AG04450 (cell line): ENCODE results near the gene HID1. TPM values are rescaled to one million over a fixed set of nuclear protein-coding genes. Genes with fewer than 3 reads are reported as not detected.
"Not testable (repeated sequence)": the region's sequence is repeated elsewhere in the genome, so short reads cannot be mapped to it uniquely, and the experiment has no call there.

Source experiments
- CTCF ChIA-PET: fragments of 300-600, 350-600 bp; formaldehyde crosslinking; extraction: SDS; loops from one replicate; lab custom pipeline; 2022; ENCODE audit warnings: antibody characterized with exemption, inconsistent platforms; lab: Charles Lee
- POLR2A ChIA-PET: fragments of 350-600 bp; formaldehyde crosslinking; extraction: SDS; loops from one replicate; lab custom pipeline; 2021; ENCODE audit warnings: antibody characterized with exemption, inconsistent platforms; lab: Yijun Ruan, JAX
- DNase-seq: peaks from one replicate; pipeline ENCODE4 v3.0.0-alpha.2; 2011; ENCODE audit warnings: low read depth, low spot score
- H3K27ac ChIP-seq: one replicate; pipeline ENCODE4 v1.5.1; 2012; ENCODE audit warnings: low read depth, low read length, control low read depth
- H3K27me3 ChIP-seq: one replicate; pipeline ENCODE4 v1.6.0; 2012; ENCODE audit warnings: low read length; ENCODE audit not compliant: control insufficient read depth, insufficient read depth
- H3K4me3 ChIP-seq: 2 replicates; pipeline ENCODE4 v1.5.1; 2011; ENCODE audit warnings: mild to moderate bottlenecking, low read depth, low read length, control low read depth
- H3K9me3 ChIP-seq: 2 replicates; pipeline ENCODE4 v1.5.1; 2012; ENCODE audit warnings: low read length; ENCODE audit not compliant: control insufficient read depth, insufficient read depth
- polyA plus RNA-seq: library from polyadenylated mRNA; depleted of rRNA; stranded (reverse); fragments of >200 nt; gene quantifications from 2 replicates; pipeline ENCODE4 v1.2.3, GENCODE V29; 2011
- TF ChIP-seq, protein P1 (sequence below): IDR thresholded peaks from 2 replicates; pipeline ENCODE4 v1.5.1; 2011; ENCODE audit warnings: low read depth, low read length, control low read depth, inconsistent platforms

Gene HID1
- polyA plus RNA-seq, 1 experiment, result 1.8 TPM

DNA sequence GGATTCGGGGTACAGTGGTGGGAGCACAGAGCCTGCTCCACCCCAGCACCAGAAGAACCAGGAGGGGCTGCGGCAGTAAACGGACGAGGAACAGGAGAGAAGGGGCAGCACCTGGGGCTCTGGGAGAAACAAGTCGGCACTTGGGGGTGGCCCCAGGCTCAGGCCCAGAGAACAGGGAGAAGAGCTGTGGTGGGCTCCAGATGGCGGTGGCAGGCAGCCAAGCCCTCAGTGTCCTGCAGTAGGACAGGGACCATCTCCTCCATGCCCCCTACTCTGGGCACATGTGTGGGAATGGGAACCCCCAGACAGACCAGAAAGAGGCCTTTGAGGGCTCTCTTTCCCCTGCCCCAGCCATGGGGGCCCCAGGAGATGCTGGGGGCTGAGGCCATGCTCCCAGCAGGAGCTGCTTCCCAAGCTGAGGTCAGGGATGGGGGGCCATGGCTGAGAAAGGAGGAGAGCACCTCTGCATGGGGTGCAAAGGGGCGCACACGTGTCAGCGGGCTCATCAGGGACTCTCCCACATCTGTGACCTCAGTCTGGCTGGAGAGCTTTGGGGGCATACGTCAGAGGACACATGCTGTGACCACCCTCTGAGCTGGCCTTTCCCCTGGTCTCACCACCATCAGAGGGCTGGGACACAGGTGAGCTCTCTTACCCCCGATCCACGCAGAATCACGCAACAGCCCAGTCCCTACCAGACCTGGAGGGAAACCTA is 56.3 kb downstream of the HID1 start:
- Histone ChIP-seq H3K27me3 (peaks cover 33% of the 10 kb centered on the region), H3K9me3 (no peaks in the 10 kb centered on the region; the same call in 1 of the 2 replicates), H3K27ac (no peak overlapping the region), H3K4me3 (no peak overlapping the region)
- CTCF ChIA-PET, result interaction anchor here (2.4 kb wide), 1 partner anchor 45 kb away, joined by 6 read pairs; no protein-coding TSS in a partner anchor
- no peak for DNase-seq
- TF ChIP-seq, protein P1, sequence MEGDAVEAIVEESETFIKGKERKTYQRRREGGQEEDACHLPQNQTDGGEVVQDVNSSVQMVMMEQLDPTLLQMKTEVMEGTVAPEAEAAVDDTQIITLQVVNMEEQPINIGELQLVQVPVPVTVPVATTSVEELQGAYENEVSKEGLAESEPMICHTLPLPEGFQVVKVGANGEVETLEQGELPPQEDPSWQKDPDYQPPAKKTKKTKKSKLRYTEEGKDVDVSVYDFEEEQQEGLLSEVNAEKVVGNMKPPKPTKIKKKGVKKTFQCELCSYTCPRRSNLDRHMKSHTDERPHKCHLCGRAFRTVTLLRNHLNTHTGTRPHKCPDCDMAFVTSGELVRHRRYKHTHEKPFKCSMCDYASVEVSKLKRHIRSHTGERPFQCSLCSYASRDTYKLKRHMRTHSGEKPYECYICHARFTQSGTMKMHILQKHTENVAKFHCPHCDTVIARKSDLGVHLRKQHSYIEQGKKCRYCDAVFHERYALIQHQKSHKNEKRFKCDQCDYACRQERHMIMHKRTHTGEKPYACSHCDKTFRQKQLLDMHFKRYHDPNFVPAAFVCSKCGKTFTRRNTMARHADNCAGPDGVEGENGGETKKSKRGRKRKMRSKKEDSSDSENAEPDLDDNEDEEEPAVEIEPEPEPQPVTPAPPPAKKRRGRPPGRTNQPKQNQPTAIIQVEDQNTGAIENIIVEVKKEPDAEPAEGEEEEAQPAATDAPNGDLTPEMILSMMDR, result no peak
- POLR2A ChIA-PET, result no interaction called here

DNA sequence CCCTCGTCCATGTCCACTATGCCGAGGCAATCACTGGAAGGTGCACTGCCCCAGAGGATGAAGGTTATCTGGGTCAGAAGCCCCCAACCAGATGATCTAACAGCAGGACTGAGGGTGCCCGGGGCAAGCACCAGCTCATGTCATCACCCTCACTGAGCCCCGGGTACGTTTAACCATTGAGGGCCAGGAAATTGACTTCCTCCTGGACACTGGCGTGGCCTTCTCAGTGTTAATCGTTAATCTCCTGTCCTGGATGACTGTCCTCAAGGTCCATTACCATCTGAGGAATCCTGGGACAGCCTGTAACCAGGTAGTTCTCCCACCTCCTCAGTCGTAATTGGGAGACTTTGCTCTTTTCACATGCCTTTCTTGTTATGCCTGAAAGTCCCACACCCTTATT is 61.1 kb downstream of the HID1 start:
- H3K27me3 ChIP-seq, CTCF ChIA-PET, H3K9me3 ChIP-seq, DNase-seq, H3K27ac ChIP-seq, H3K4me3 ChIP-seq, POLR2A ChIA-PET: not testable (repeated sequence)

DNA sequence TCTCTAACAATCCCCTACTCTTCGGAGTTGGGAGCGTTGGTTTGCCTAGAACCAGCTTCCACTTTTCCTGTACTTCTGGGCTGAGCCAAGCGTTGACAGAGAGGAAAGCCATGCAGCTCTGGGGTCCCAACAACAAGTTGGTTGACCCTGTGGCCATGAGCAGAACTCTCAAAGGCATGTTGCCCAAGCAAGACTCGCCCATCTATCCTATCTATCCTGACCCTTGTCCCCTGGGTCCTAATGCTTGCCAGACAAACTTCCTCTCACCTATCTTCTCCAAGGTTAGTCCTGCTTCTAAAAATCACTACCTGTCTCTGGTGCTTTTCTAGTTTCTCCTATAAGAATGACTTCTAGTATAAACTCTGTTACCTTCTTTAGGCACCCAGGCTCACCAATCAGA is 63.5 kb downstream of the HID1 start:
- H3K27me3 ChIP-seq, H3K27ac ChIP-seq, DNase-seq, CTCF ChIA-PET, H3K4me3 ChIP-seq, POLR2A ChIA-PET, H3K9me3 ChIP-seq: not testable (repeated sequence)

DNA sequence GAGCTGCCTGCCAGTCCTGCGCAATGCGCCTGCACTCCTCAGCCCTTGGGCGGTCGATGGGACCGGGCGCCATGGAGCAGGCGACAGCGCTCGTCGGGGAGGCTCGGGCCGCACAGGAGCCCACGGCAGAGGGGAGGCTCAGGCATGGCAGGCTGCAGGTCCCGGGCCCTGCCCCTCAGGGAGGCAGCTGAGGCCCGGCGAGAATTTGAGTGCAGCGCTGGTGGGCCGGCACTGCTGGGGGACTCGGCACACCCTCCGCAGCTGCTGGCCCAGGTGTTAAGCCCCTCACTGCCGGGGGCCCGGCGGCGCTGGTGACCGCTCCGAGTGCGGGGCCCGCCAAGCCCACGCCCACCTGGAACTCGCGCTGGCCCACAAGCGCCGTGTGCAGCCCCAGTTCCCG is 65.5 kb downstream of the HID1 start:
- Histone ChIP-seq H3K27me3 (peaks cover 16% of the 10 kb centered on the region), H3K27ac (no peak overlapping the region), H3K9me3 (no peaks in the 10 kb centered on the region), H3K4me3 (no peak overlapping the region)
- POLR2A ChIA-PET, result no interaction called here
- CTCF ChIA-PET, result no interaction called here
- TF ChIP-seq, protein P1, result no peak
- no peak for DNase-seq

DNA sequence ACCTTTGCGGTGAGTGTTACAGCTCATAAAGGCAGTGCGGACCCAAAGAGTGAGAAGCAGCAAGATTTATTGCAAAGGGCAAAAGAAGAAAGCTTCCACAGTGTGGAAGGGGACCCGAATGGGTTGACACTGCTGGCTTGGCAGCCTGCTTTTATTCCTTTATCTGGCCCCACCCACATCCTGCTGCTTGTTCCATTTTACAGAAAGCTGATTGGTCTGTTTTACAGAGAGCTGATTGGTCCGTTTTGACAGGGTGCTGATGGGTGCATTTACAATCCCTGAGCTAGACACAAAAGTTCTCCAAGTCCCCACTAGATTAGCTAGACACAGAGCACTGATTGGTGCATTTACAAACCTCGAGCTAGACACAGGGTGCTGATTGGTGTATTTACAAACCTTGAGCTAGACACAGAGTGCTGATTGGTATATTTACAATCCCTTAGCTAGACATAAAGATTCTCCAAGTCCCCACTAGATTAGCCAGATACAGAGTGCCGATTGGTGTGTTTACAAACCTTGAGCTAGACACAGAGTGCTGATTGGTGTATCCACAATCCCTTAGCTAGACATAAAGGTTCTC is 66.3 kb downstream of the HID1 start:
- H3K27me3 ChIP-seq, result peaks cover 20% of the 10 kb centered on the region
- POLR2A ChIA-PET, result not testable (repeated sequence)
- CTCF ChIA-PET, result interaction anchor here (0.6 kb wide), 2 partner anchors 53 to 114 kb away, joined by 3 to 5 read pairs; no protein-coding TSS in a partner anchor

DNA sequence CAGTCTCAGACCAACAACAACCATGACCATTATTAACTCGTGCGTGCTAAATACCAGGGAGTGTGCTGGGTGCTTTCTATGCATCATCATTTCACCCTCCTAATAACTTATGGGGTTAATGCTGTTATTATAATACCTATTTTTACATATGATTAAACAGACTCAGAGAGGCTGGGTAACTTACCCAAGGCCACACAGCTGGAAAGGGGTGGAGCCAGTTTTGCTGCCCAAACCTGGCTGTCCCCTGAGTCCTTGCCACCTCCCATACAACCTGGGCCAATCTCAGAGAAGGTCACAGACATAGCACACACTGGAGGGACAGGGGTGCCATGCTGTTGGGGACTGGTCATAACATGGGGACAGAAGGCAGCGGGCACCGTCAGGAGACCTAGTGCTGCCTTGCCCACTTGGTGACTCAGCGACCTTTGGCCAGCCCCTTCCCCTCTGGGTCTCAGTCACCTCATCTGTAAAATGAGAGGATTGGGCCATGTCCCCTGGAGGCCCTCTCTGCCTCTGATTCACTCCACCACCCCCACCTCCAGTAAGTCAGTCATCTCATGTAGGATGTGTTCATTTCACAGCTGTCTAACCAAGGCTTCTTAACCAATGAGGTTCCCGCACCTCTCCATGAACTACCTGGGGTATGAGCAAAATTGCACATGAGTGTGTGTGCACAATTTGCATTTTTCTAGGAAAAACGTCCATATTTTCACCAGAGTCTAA is 67.7 kb downstream of the HID1 start:
- Histone ChIP-seq H3K9me3 (no peaks in the 10 kb centered on the region), H3K27ac (no peak overlapping the region), H3K27me3 (peaks cover 25% of the 10 kb centered on the region), H3K4me3 (no peak overlapping the region)
- CTCF ChIA-PET, result no interaction called here
- DNase-seq, result no peak
- TF ChIP-seq, protein P1, result no peak
- POLR2A ChIA-PET, result no interaction called here

More for the DNA sequence above, 66.3 kb downstream of the HID1 start:
- DNase-seq, H3K9me3 ChIP-seq, H3K4me3 ChIP-seq, H3K27ac ChIP-seq: not testable (repeated sequence)
